GM18526 (cell line): ENCODE measurements around the gene CFAP57.

Experiments
- POLR2A ChIP-seq: IDR thresholded peaks from 3 replicates; pipeline ENCODE4 v1.6.1; 2011; ENCODE audit not compliant: insufficient read length; ENCODE audit errors: extremely low read depth

CFAP57 gene

GRCh38 chr1:43256675-43257570, 84.8 kb downstream of the CFAP57 start:
- TF ChIP-seq POLR2A: no peak

- no peak for TF ChIP-seq POLR2A
Observed at GRCh38 chr1:43258370-43258769, 86.2 kb downstream of the CFAP57 start.

DNA sequence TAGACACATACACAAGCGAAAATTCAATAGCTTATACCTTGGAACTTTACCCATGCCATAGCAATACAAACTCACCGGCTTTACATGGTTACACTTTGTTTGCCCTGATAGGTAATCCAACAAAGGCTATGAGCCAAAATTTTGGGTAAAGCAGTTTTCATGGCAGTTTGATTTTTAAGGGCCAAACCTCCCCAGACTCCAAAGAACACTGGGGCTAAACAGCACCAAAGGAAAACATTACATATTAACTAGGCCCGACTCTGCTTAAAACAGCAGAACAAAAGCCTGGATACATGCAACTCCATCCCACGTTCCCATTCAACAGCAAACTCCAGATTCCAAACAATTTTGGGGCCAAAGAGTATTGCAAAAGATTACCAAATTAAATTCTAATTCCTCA, 93.3 kb downstream of the CFAP57 start:
- no peak for TF ChIP-seq POLR2A

- TF ChIP-seq POLR2A: no peak
Observed at GRCh38 chr1:43266881-43267280, 94.8 kb downstream of the CFAP57 start.

- TF ChIP-seq POLR2A: no peak
Observed at GRCh38 chr1:43267291-43267805, 95.2 kb downstream of the CFAP57 start.

DNA sequence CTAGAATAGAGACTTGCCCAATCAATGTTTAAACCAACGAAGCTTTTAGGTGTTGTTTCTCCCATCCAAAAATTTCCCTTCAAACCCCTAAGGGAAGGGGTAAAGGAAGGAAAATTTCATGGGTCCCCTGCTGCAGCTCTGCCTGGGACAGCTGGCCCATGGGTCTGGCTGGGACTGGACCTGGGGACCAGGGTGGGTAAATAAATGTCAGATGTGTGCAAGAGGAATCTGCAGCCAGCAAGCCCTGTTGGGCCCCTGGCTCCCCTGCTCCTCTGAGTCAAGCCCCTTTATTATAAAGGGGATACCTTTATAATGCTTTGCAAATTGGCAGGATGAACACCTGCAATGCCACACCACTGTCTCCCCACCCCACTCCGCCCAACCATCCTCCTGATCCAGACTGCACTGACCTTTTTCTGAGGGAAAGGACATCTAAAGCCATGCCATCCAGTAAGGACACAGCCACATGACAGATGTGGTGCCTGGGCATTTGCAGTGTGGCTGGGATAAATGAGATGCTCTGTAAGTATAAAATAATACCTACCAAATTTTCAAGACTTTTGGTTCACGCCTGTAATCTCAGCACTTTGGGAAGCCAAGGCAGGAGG, 95.8 kb downstream of the CFAP57 start:
- TF ChIP-seq POLR2A: no peak

DNA sequence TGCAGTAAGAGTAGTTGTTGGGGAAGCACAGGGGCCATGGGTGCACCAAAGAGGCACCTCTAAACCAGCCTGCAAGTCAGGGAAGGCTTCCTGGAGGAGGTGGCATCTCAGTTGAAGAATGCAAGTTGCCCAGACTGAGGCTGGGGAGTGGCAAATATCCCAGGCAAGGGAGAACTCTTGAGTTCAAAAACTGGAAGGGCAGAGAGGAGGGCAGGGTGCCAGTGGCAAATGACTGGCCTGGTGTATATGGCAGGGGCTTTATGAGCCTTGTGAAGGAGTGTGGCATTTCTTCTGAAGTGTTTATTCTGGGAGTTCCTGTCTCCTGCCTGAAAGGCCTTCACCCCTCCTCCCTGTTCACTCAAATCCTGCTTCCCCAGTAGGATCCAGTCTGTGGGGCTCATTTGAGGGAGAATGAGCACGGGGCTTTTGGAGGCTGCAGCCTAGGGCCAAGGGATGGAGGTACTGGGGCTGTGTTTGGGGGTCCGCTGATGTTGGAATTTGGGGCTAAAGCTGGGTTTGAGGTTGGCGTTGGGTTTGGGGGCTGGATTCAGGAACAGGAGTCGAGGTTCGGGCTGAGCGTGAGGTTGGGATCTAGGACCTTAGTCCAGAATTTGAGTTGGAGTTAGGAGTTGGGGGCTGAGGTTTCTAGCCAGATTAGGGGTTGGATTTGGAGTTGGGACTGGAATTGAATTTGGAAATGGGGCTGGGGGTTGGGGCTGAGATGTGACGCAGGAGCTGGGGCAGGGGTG, 97.7 kb downstream of the CFAP57 start, which contains the start of gene TMEM125:
Gene TMEM125 (plus strand): TSS at position 357 of the 749 bp plus-strand sequence. CDS start 2,740 bp downstream, outside the sequence.
- TF ChIP-seq POLR2A: no peak

GRCh38 chr1:43270421-43271095, 98.4 kb downstream of the CFAP57 start:
- TF ChIP-seq POLR2A: no peak

DNA sequence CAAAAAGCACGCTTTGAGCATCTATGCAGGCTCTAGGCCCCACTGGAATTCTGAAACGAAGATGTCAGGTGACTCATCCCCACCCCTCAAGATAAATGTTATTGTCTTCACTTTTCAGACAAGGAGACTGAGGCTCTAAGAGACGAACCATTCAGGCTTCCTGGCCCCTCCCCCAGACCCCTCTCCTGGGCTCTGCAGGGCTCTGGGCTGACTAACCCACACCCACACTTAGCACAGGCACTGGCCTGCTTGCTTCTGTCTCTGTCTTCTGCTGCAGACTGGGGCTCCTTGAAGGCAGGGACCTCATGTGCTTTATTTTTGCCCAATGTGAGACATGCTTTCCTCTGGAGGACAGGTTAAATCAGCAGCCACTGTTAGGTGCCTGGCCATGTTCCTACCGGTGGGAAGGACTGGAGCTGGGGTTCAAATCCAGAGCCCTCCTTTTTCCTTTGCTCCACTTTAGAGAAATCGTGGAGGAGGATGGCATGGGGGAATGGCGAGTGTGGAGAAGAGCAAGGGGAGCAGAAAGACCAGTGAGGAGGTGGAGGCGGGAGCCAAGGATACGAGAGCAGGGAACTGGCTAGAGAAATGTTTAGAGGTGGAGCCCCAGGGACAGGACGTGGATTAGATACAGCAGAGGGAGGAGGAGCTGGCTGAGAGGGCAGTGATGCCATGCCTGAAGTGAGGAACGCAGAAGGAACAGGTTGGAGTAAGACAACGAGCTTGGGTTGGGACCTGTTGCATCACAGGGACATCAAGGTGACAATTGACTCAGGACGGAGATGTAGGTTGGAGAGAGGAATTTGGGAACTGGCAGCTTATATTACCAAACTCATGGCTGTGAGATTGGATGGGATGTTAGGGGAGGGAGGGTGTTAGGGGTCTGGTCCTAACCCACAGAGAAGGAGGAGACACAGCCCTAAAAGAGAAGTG, 99.3 kb downstream of the CFAP57 start:
- no peak for TF ChIP-seq POLR2A

GRCh38 chr1:43272161-43272560, 100.0 kb downstream of the CFAP57 start:
- no peak for TF ChIP-seq POLR2A

DNA sequence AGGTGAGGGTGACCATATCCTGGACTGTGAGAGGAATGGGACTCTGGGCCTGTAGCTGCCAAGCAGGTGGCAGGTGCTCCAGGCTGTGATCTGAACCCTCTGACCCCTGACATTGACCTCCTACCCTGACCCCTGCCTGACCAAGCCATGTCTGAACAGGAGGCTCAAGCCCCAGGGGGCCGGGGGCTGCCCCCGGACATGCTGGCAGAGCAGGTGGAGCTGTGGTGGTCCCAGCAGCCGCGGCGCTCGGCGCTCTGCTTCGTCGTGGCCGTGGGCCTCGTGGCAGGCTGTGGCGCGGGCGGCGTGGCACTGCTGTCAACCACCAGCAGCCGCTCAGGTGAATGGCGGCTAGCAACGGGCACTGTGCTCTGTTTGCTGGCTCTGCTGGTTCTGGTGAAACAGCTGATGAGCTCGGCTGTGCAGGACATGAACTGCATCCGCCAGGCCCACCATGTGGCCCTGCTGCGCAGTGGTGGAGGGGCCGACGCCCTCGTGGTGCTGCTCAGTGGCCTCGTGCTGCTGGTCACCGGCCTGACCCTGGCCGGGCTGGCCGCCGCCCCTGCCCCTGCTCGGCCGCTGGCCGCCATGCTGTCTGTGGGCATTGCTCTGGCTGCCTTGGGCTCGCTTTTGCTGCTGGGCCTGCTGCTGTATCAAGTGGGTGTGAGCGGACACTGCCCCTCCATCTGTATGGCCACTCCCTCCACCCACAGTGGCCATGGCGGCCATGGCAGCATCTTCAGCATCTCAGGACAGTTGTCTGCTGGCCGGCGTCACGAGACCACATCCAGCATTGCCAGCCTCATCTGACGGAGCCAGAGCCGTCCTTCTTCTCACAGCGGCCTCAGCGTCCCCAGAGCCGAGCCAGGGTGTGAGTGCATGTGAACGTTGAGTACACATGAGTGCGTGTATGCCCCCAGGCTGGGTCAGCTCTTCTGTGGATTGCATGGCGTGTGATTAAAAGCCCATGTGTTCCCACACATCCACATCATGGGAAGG, 100.7 kb downstream of the CFAP57 start:
- TF ChIP-seq POLR2A: no peak

DNA sequence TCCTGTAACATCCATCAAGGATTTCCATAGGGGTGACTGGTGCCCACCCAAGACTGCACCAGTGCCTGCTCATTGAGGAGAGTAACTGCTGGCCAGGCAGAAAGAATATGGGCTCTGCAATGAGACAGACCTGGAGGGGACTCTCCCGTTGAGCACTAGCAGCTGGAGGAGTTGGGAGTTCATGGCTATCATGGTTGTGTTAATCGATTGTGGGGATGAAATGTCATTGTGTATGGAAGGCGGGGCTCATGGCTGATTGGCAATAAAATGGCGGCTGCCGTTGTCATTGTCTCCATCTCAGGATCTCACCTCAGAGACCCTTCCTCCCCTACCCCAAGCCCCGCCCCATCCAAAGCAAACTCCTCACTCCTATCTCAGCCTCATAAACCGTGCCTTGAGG, 101.6 kb downstream of the CFAP57 start:
- TF ChIP-seq POLR2A: no peak
